ENCODE results near the gene CDHR4. TPM values are rescaled to one million over a fixed set of nuclear protein-coding genes. Genes with fewer than 3 reads are reported as not detected.
A peak's percentile ranks its signal among the peaks of the same experiment; 100 is the strongest.

The CDHR4 gene
- total RNA-seq, 2 experiments from 2014 or later: not detected

- H3K4me3 Mint-ChIP-seq: no peak overlapping the region
- POLR2A ChIA-PET: interaction anchor here (1.0 to 1.3 kb wide), 3 partner anchors 10 to 133 kb away, joined by 3 to 4 read pairs (median 3); partner anchors contain the start of gene RBM6
- H3K36me3 Mint-ChIP-seq (ENCODE audit: low read depth): peaks cover 9% of the 10 kb centered on the region
- DNase-seq (no peak), ATAC-seq (no peak)
- H3K4me1 Mint-ChIP-seq (ENCODE audit: low read depth): peaks cover 55% of the 10 kb centered on the region
- CTCF ChIA-PET: interaction anchor here (0.9 to 20.5 kb wide), 3 partner anchors 17 to 65 kb away, joined by 3 to 412 read pairs (median 3); no protein-coding TSS in a partner anchor
- no peaks in the 10 kb centered on the region for H3K27me3 Mint-ChIP-seq
- H3K9me3 Mint-ChIP-seq: no peaks in the 10 kb centered on the region
- TF ChIP-seq CTCF (IDR thresholded peaks at IDR 0.05): no peak
- H3K27ac Mint-ChIP-seq: peak overlapping the region; percentile 82
- intact Hi-C loops (cut with micrococcal nuclease): no loop called here
These were observed 7.9 kb upstream of the CDHR4 start for GRCh38 chr3:49807431-49808114.

- intact Hi-C loops (cut with micrococcal nuclease): no loop called here
- TF ChIP-seq CTCF (IDR thresholded peaks at IDR 0.05): no peak
- ChIA-PET CTCF (interaction anchor here (0.9 to 20.5 kb wide), 3 partner anchors 16 to 64 kb away, joined by 3 to 412 read pairs (median 3); no protein-coding TSS in a partner anchor), POLR2A (interaction anchor here (0.7 to 6.0 kb wide), 5 partner anchors 11 to 87 kb away, joined by 3 to 37 read pairs (median 4); partner anchors contain the start of gene AMIGO3)
- DNase-seq (no peak), ATAC-seq (no peak)
- no peak overlapping the region for H3K4me3 Mint-ChIP-seq
- peaks cover 52% of the 10 kb centered on the region for H3K4me1 Mint-ChIP-seq (ENCODE audit: low read depth)
- peaks cover 9% of the 10 kb centered on the region for H3K36me3 Mint-ChIP-seq (ENCODE audit: low read depth)
- peaks cover 2% of the 10 kb centered on the region for H3K27me3 Mint-ChIP-seq
- H3K9me3 Mint-ChIP-seq: no peaks in the 10 kb centered on the region
- H3K27ac Mint-ChIP-seq: peak overlapping the region; percentile 82
These were observed 7.2 kb upstream of the CDHR4 start for GRCh38 chr3:49806850-49807249.

- H3K4me3 Mint-ChIP-seq: no peak overlapping the region
- peak overlapping the region; percentile 82 for H3K27ac Mint-ChIP-seq
- H3K36me3 Mint-ChIP-seq (ENCODE audit: low read depth): peaks cover 3% of the 10 kb centered on the region
- peaks cover 2% of the 10 kb centered on the region for H3K27me3 Mint-ChIP-seq
- CTCF ChIA-PET: interaction anchor here (1.0 to 20.5 kb wide), 2 partner anchors 11 to 33 kb away, joined by 3 to 412 read pairs; no protein-coding TSS in a partner anchor
- peak; percentile 48 for ATAC-seq
- DNase-seq: peak; percentile 83
- POLR2A ChIA-PET: interaction anchor here (0.7 to 6.0 kb wide), 8 partner anchors 8 to 87 kb away, joined by 3 to 37 read pairs (median 4); partner anchors contain the start of genes AMIGO3 and UBA7
- peaks cover 47% of the 10 kb centered on the region for H3K4me1 Mint-ChIP-seq (ENCODE audit: low read depth)
- no peak for TF ChIP-seq CTCF (IDR thresholded peaks at IDR 0.05)
- intact Hi-C loops (cut with micrococcal nuclease): no loop called here
- H3K9me3 Mint-ChIP-seq: no peaks in the 10 kb centered on the region
These were observed 6.4 kb upstream of the CDHR4 start for GRCh38 chr3:49805897-49806701.

- peaks cover 3% of the 10 kb centered on the region for H3K36me3 Mint-ChIP-seq (ENCODE audit: low read depth)
- H3K4me1 Mint-ChIP-seq (ENCODE audit: low read depth): peaks cover 47% of the 10 kb centered on the region
- POLR2A ChIA-PET: interaction anchor here (0.9 to 6.0 kb wide), 6 partner anchors 8 to 65 kb away, joined by 3 to 37 read pairs (median 4); partner anchors contain the start of gene UBA7
- H3K9me3 Mint-ChIP-seq: no peaks in the 10 kb centered on the region
- CTCF ChIA-PET: interaction anchor here (0.6 to 20.5 kb wide), 8 partner anchors 12 to 143 kb away, joined by 3 to 412 read pairs (median 4); no protein-coding TSS in a partner anchor
- TF ChIP-seq CTCF (IDR thresholded peaks at IDR 0.05): no peak
- DNase-seq (no peak), ATAC-seq (no peak)
- H3K27me3 Mint-ChIP-seq: peaks cover 2% of the 10 kb centered on the region
- intact Hi-C loops (cut with micrococcal nuclease): no loop called here
- H3K4me3 Mint-ChIP-seq: no peak overlapping the region
- peak overlapping the region; percentile 66 for H3K27ac Mint-ChIP-seq
These were observed 5.7 kb upstream of the CDHR4 start for GRCh38 chr3:49805367-49805782.

Data from activated CD8-positive, alpha-beta T cell treated with anti-CD3 and anti-CD28 coated beads for 36 hours (primary cell).